HG02981 (cell line): ENCODE results near the gene MRPL28.
A peak's percentile ranks its signal among the peaks of the same experiment; 100 is the strongest.
"Not testable (repeated sequence)": the region's sequence is repeated elsewhere in the genome, so short reads cannot be mapped to it uniquely, and the experiment has no call there.

Source experiments
- ATAC-seq: cut with Tn5 transposase; IDR thresholded peaks from one replicate; pipeline ENCODE4 v1.9.1; 2021; ENCODE audit warnings: mild to moderate bottlenecking, moderate library complexity; ENCODE audit not compliant: unreplicated experiment

MRPL28 gene

GRCh38 chr16:361341-361871 is 8.9 kb downstream of the MRPL28 start:
- ATAC-seq: no peak

- ATAC-seq: no peak
These were observed 9.5 kb downstream of the MRPL28 start for GRCh38 chr16:360698-361336.

GRCh38 chr16:359871-360697 is 10.3 kb downstream of the MRPL28 start:
- no peak for ATAC-seq

GRCh38 chr16:359067-359763 is 11.1 kb downstream of the MRPL28 start:
- no peak for ATAC-seq

- no peak for ATAC-seq
These were observed 13.6 kb downstream of the MRPL28 start for GRCh38 chr16:356741-357140.

GRCh38 chr16:354971-355461 is 15.3 kb downstream of the MRPL28 start:
- ATAC-seq: no peak

GRCh38 chr16:354291-354881 is 16.0 kb downstream of the MRPL28 start:
- ATAC-seq: no peak

- ATAC-seq: no peak
These were observed 16.7 kb downstream of the MRPL28 start for GRCh38 chr16:353404-354290.

- peak; percentile 57 for ATAC-seq
These were observed 17.6 kb downstream of the MRPL28 start, which contains the start of gene AXIN1 for GRCh38 chr16:352547-353403. Gene AXIN1 (minus strand): TSS chr16:352723. CDS start chr16:347025, 5,698 bp downstream.

GRCh38 chr16:351804-352520 is 18.4 kb downstream of the MRPL28 start:
- ATAC-seq: peak; percentile 21

GRCh38 chr16:350203-350602 is 20.1 kb downstream of the MRPL28 start:
- ATAC-seq: no peak

- no peak for ATAC-seq
These were observed 21.1 kb downstream of the MRPL28 start for GRCh38 chr16:349211-349610.

- not testable (repeated sequence) for ATAC-seq
These were observed 21.8 kb downstream of the MRPL28 start for GRCh38 chr16:348495-348894.

GRCh38 chr16:347203-347602 is 23.1 kb downstream of the MRPL28 start:
- ATAC-seq: no peak

GRCh38 chr16:346587-346986 is 23.8 kb downstream of the MRPL28 start:
- no peak for ATAC-seq

GRCh38 chr16:345772-346171 is 24.6 kb downstream of the MRPL28 start:
- no peak for ATAC-seq

- ATAC-seq: no peak
These were observed 27.7 kb downstream of the MRPL28 start for GRCh38 chr16:342455-343213.

- ATAC-seq: not testable (repeated sequence)
These were observed 28.4 kb downstream of the MRPL28 start for GRCh38 chr16:341974-342336.
